ENCODE results near the gene BTF3. TPM values are rescaled to one million over a fixed set of nuclear protein-coding genes. Genes with fewer than 3 reads are reported as not detected.
A peak's percentile ranks its signal among the peaks of the same experiment; 100 is the strongest.

The BTF3 gene
- total and polyA plus RNA-seq, 2 of the 8 experiments (the other 6 are each of a cell fraction or from before 2014, with no cell fraction given) = 396 to 754 TPM

- peak; percentile 100 for FAIRE-seq
- Histone ChIP-seq H2BK120ac (replicated peaks; ENCODE audit: low read depth, low read length) (no peak overlapping the region), H3K14ac (ENCODE audit: insufficient read length) (no peak overlapping the region), H4K91ac (replicated peaks; ENCODE audit: insufficient read length, low read length) (no peak overlapping the region), H2AFZ (ENCODE audit: low read length) (no peak overlapping the region), H3K18ac (ENCODE audit: extremely low read depth, low read length) (no peak overlapping the region), H4K20me1 (replicated peaks in 1 of 2; ENCODE audit: control insufficient read depth in 1 of 2, insufficient read depth in 2 of 2, low read length in 2 of 2) (peaks cover 0 to 5% of the 10 kb centered on the region in 2 experiments), H3K79me2 (ENCODE audit: control insufficient read depth in 1 of 2, insufficient read depth in 2 of 2, low read length in 2 of 2) (no peaks in the 10 kb centered on the region), H3K4me1 (replicated peaks in 1 of 4; ENCODE audit: control insufficient read depth in 3 of 4, insufficient read depth in 4 of 4, low read length in 3 of 4) (peaks cover 0 to 11% (median 7%) of the 10 kb centered on the region in 4 experiments; a peak in 6 of 7 replicates), H3K4ac (replicated peaks; ENCODE audit: insufficient read length, low read depth, low read length) (no peak overlapping the region), H3K4me3 (ENCODE audit: extremely low read depth in 1 of 4, insufficient read depth in 2 of 4, low read depth in 3 of 4, low read length in 4 of 4) (no peak overlapping the region), H3K23me2 (ENCODE audit: low read depth, low read length) (peaks cover 5% of the 10 kb centered on the region; the same call in 1 of the 2 replicates), H3K23ac (ENCODE audit: insufficient read length) (no peak overlapping the region), H3K36me3 (ENCODE audit: control insufficient read depth in 2 of 4, insufficient read depth in 4 of 4, low read length in 3 of 4) (no peaks in the 10 kb centered on the region), H3K56ac (replicated peaks; ENCODE audit: insufficient read length, low read depth, low read length) (no peak overlapping the region), H2BK15ac (ENCODE audit: low read length) (no peak overlapping the region), H4K8ac (ENCODE audit: extremely low read depth, insufficient read depth, low read length) (no peak overlapping the region), H4K5ac (ENCODE audit: insufficient read length, low read depth, low read length) (no peak overlapping the region), H3K9ac (replicated peaks in 1 of 4; ENCODE audit: extremely low read depth in 1 of 4, low read depth in 3 of 4, low read length in 3 of 4) (no peak overlapping the region), H2BK20ac (ENCODE audit: low read length) (no peak overlapping the region), H3K9me3 (ENCODE audit: insufficient read depth in 2 of 2, low read depth in 1 of 2, low read length in 1 of 2) (peaks cover 0 to 3% of the 10 kb centered on the region in 2 experiments; a peak in 1 of 4 replicates), H2AK5ac (ENCODE audit: low read depth, low read length) (no peak overlapping the region), H2BK5ac (ENCODE audit: low read depth, low read length) (no peak overlapping the region), H3K4me2 (ENCODE audit: insufficient read depth in 1 of 2, low read depth in 2 of 2, low read length in 2 of 2) (no peak overlapping the region; a peak in 1 of 4 replicates), H3K27ac (ENCODE audit: low read depth, low read length) (no peak overlapping the region), H2BK12ac (ENCODE audit: low read depth, low read length) (0 out of 2 replicates have a peak overlapping the region, but pooled peaks have one; percentile 56), H3K27me3 (replicated peaks in 1 of 4; ENCODE audit: control insufficient read depth in 3 of 4, extremely low read depth in 1 of 4, insufficient read depth in 3 of 4, low read length in 3 of 4) (peaks cover 34 to 44% (median 40%) of the 10 kb centered on the region in 4 experiments), H3K79me1 (ENCODE audit: low read depth, low read length) (no peaks in the 10 kb centered on the region)
- DNase-seq (ENCODE audit: low read depth in 1 of 2, low spot score in 2 of 2) = peak in 1 of 2 experiments; percentile 86
- ChIA-PET CTCF (ENCODE audit: partially characterized antibody) (interaction anchor here (0.8 to 6.4 kb wide), 30 partner anchors 8 to 238 kb away, joined by 3 to 53 read pairs (median 4); partner anchors contain the start of gene BTF3), POLR2A (ENCODE audit: partially characterized antibody) (interaction anchor here (1.5 to 4.5 kb wide), 7 partner anchors 33 to 83 kb away, joined by 3 to 25 read pairs (median 6); partner anchors contain the start of gene BTF3)
- 34% methylated on average over 6 of the region's 6 CpGs; no CpG with 5 or more reads in 1 of the 2 experiments for WGBS, 2 experiments (ENCODE audit: extremely low coverage in 1 of 2, insufficient coverage in 1 of 2, insufficient read length in 1 of 2, insufficient replicate concordance in 2 of 2, low coverage in 1 of 2, low lambda C conversion rate in 2 of 2, missing lambda C conversion rate in 1 of 2)
- TF ChIP-seq PHF8 (conservative IDR thresholded peaks at IDR 0.05; ENCODE audit: low read depth, low read length) (no peak), RAD21 (IDR thresholded peaks at IDR 0.05 in 1 of 2, conservative IDR thresholded peaks at IDR 0.05 in 1 of 2; ENCODE audit: low read depth in 2 of 2, low read length in 2 of 2) (peak; percentile 79 to 86), MAFK (IDR thresholded peaks at IDR 0.05; ENCODE audit: low read depth, low read length) (no peak), GTF2F1 (IDR thresholded peaks at IDR 0.05; ENCODE audit: borderline replicate concordance, low read depth, low read length) (no peak), JUN (IDR thresholded peaks at IDR 0.05; ENCODE audit: low read depth, low read length) (no peak), CTCF (IDR thresholded peaks at IDR 0.05; ENCODE audit: control extremely low read depth in 1 of 3, insufficient read depth in 1 of 3, low read depth in 1 of 3, low read length in 3 of 3) (peak; percentile 43 to 97 (median 82)), NANOG (IDR thresholded peaks at IDR 0.05; ENCODE audit: insufficient read depth, low read depth, low read length, poor library complexity, severe bottlenecking) (no peak), SAP30 (IDR thresholded peaks at IDR 0.05; ENCODE audit: insufficient read depth, insufficient replicate concordance, low read length) (no peak)
Measured at GRCh38 chr5:73454379-73455036, 43.7 kb upstream of the BTF3 start.
